Transverse colon (tissue), 3 donors: ENCODE measurements around the gene MTF1.

Source experiments
- POLR2A ChIP-seq: fragments of 450-650 bp; IDR thresholded peaks from one replicate; pipeline ENCODE4 v1.6.1; 2016; ENCODE audit warnings: antibody characterized with exemption, mild to moderate bottlenecking, moderate library complexity
- TF ChIP-seq, protein P1 (sequence below), 5 experiments: fragments of 200-600 bp in 3 of 5; fragments of 450-650 bp in 2 of 5; sonication (generic) in 3 of 5; IDR thresholded peaks; 1 replicate in 2 of 5; 2 replicates in 3 of 5; pipeline ENCODE4 v1.5.1; 2016 to 2017; ENCODE audit warnings: antibody characterized with exemption in 5 of 5, inconsistent platforms in 3 of 5, mild to moderate bottlenecking in 2 of 5, moderate library complexity in 1 of 5

DNA sequence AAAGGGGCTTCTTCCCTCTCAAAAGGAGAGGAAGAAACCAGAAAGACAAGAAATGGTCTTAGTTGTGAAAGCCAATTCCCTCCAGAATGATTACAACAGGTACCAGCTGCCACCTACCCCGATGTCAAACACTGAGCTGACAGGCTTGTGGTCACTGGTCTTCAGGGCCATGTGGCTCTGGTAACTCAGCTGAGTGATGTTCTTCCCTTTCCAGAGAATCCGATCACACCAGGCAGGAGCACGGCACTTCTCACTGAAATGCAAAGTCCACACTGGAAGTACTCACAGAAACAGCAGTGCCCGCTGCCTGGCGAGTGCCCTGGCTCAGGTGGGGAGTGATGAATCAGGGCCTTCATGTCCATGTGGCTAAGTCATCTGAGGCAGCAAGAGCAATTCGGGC lies 18.7 kb upstream of the MTF1 start:
- TF ChIP-seq POLR2A, result no peak
- TF ChIP-seq, protein P1, sequence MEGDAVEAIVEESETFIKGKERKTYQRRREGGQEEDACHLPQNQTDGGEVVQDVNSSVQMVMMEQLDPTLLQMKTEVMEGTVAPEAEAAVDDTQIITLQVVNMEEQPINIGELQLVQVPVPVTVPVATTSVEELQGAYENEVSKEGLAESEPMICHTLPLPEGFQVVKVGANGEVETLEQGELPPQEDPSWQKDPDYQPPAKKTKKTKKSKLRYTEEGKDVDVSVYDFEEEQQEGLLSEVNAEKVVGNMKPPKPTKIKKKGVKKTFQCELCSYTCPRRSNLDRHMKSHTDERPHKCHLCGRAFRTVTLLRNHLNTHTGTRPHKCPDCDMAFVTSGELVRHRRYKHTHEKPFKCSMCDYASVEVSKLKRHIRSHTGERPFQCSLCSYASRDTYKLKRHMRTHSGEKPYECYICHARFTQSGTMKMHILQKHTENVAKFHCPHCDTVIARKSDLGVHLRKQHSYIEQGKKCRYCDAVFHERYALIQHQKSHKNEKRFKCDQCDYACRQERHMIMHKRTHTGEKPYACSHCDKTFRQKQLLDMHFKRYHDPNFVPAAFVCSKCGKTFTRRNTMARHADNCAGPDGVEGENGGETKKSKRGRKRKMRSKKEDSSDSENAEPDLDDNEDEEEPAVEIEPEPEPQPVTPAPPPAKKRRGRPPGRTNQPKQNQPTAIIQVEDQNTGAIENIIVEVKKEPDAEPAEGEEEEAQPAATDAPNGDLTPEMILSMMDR (IDR thresholded peaks at IDR 0.05), result no peak
